HG03565 (cell line): ENCODE data around the gene ARF4.

Source experiments
- ATAC-seq: cut with Tn5 transposase; IDR thresholded peaks from one replicate; pipeline ENCODE4 v1.9.1; 2021; ENCODE audit warnings: mild to moderate bottlenecking, moderate library complexity; ENCODE audit not compliant: unreplicated experiment

Gene ARF4

DNA sequence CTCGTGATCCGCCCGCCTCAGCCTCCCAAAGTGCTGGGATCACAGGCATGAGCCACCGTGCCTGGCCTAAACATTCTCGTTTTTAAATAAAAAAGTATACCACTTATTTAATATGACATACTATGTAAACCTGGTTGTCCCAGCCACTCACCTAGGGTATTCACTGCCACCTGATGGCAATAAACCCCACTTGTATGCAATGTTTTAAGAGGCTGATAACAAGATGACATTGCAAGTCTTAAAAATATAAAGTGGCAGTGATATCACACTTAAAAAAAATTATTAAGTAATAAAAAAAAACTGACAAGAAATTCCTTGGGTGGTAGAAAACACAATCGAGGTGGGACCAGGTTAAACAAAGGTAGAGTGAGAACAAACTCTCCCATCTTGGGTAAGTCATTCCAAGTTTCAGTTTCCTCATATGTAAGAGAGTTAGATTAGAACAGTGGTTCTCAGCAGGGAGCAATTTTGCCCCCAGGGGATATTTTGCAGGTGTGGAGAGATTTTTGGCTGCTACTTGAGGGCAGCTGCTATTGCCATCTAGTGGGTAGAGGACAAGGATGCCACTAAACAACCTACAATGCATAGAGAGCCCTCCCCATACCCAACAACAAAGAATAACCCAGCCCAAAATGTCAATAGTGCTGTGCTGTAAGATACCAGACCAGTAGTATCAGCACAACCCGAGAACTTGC lies 14.5 kb downstream of the ARF4 start:
- ATAC-seq: no peak

DNA sequence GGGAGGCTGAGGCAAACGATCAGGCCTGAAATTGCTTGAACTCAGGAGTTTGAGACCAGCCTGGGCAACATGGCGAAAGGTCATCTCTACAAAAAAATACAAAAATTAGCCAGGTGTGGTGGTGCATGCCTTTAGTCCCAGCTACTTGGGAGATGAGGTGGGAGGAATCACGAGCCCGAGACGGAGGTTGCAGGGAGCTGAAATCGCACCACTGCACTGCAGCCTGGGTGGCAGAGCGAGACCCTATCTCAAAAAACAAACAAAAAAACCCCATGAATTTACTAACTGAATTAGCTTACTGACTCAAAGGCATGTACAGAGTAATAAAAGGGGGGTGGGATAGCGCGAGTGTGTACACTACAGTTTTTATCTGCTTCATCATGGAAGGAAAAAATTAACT lies 19.3 kb downstream of the ARF4 start:
- no peak for ATAC-seq

DNA sequence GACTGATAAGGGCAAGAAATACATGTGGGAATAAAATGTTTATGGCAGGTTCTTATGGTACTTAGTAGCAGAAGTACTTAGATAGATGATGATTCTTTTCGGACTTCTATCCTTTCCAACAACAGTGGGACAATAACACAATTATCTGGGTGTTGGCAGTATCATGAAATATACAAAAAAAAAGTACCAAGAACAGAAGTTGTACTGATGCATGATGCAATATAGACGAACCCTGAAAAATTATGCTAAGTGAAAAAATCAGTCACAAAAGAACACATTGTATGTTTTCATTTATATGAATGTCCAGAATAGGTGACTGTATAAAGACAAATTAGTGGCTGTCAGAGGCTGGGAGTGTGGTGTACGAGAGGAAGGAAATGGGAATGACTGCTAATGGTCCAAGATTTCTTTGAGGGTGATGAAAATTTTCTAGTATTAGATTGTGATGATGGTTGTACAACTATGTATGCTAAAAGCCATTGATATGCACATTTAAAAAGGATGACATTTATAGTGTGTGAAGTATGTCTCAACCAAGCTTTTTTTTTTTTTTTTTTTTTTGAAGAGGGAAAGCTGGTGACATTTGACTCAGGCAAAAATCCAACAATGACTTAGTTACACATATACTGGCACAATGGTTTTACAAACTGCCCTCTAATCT lies 21.0 kb downstream of the ARF4 start:
- ATAC-seq: no peak

DNA sequence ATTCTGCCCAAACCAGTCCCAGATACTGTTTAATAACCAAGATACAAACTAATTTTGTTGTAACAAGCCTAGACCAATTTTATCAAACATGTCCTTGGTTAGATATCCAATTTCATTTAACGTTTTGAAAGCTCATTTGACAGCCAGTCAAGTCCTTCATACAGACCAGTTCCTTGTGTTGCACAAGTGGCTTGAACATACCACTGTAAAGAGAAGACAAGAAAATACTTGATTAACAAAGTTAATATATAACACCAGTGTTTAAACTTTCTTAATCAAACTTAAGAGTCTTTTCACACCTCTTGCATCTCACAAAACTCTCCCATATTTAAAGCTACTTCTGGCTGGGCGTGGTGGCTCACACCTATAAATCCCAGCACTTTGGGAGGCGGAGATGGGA lies 25.0 kb downstream of the ARF4 start:
- ATAC-seq: no peak

DNA sequence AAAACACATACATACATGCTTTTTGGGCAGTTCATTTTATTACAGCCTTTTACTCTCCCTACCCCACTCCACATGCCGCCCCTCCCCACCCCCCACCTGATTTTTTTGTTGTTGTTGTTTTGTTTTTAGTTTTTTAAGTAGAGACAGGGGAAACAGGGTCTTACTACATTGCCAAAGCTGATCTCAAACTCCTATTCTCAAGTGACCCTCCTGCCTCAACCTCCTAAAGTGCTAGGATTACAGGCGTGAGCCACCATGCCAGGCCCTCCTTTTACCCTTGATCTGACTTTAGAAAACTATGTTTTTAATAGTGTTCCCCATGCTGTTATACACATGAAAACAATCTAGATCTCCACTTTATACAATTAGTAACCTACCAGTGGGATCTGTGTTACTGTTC lies 26.3 kb downstream of the ARF4 start:
- ATAC-seq: no peak

DNA sequence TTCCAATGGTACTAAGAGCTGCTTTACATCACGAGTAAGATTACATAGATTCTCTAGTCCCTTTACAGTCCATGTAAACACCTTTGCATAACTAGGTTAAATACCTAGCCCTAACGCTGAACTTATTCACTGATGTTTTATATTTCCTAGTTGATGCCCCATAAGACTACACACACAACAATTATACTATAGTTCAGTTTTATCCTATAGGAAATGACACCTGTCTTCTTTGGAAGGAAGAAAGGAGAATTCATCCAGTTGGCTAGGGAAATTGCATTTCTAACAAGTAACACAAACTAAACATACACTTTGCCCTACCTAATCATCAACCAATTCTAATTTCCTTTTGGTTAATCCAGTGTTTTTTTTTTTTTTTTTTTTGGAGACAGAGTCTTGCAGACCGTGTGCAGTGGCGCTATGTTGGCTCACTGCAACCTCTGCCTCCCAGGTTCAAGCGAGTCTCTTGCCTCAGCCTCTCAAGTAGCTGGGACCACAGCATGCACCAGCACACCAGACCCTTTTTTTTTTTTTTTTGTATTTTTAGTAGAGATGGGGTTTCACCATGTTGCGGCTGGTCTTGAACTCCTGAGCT lies 27.2 kb downstream of the ARF4 start:
- no peak for ATAC-seq

DNA sequence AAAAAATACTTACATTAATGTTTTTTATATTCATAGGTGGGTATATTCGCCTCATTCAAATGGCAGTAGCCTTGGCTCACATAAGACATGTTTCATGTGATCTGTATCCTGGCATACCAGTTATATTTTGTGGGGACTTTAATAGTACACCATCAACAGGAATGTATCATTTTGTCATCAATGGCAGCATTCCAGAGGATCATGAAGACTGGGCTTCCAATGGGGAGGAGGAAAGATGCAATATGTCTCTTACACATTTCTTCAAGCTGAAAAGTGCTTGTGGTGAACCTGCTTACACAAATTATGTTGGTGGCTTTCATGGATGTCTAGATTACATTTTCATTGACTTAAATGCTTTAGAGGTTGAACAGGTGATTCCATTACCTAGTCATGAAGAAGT lies 37.6 kb downstream of the ARF4 start:
- no peak for ATAC-seq

DNA sequence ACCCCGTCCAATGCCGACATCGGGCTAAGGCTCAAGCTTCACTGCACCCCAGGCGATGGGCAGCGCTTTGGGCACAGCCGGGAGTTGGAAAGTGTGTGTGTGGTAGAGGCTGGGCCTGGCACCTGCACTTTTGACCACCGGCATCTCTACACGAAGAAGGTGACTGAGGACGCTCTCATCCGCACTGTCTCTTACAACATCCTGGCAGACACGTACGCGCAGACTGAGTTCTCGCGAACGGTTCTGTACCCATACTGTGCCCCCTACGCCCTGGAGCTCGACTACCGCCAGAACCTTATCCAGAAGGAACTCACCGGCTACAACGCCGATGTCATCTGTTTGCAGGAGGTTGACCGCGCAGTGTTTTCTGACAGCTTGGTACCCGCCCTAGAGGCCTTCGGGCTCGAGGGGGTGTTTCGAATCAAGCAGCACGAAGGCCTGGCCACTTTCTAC lies 40.0 kb downstream of the ARF4 start:
- ATAC-seq: no peak

DNA sequence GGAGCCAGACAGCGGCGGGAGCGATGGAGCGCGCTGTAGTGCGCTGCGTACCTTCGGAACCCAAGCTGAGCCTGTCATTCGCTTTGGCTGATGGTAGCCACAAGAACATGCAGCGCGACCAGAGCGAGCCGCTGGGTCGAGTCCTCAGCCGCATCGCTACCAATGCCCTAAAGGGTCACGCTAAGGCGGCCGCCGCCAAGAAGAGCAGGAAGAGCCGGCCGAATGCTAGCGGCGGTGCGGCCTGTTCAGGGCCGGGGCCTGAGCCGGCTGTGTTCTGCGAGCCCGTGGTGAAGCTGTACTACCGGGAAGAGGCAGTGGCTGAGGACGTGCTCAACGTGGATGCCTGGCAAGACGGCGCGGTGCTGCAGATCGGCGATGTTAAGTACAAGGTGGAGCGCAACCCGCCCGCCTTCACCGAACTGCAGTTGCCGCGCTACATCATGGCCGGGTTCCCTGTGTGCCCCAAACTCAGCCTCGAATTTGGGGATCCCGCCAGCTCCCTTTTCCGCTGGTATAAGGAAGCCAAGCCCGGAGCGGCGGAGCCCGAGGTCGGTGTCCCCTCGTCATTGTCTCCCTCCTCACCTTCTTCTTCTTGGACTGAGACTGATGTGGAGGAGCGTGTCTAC lies 40.6 kb downstream of the ARF4 start:
- ATAC-seq: peak; percentile 23

DNA sequence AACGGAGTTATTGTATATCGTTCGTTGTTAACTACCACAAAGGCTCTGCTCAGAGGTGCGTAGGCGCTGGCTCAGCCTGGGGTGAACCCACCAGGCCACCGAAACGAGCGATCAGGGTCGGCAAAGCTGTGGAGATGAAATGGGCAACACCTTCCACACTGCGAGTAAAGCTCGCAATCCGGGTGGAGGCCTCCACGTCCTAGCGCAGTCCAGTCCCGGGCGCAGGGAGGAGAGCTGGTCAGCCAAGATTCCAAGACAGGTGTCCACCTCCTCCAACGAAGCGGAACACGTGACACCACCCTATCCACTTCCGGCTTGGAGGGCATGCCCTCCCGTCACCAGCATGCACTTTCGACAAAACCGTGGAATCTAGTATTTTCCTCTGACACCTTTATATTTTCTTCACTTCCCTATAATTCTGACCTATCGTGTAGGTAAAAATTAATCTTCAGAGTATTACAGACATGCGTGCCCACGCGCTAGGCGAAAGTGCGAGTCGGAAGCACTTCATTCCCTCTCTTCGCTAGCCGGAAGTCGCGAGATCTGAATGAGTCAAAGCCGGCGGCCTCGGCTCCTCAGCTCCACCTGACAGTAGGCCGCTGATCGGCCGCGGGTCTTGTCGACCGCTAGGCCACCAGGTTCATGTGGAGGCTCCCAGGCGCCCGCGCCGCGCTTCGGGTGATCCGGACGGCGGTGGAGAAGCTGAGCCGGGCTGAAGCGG lies 41.2 kb downstream of the ARF4 start, which contains the start of gene PDE12:
PDE12 (plus strand) TSS at position 537 of the 721 bp plus-strand sequence; CDS start at position 643, 106 bp downstream.
- ATAC-seq: peak; percentile 70

DNA sequence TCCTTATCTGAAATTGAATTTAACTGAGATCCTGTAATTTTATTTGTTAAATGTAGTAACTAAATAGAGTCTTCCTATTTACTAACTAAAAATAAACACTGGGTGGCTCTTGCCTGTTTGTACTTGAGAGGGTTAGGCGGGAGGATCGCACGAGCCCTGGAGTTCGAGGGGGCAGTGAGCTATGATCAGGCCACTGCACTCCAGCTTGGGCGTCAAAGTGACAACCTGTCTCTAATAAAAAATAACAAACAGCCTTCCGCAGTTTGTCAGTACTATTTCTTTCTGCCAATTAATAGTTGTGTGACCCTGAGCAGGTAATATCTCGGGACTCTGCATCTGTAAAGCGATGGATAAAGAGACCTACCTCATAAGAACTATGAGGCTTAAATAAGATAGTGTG lies 41.8 kb downstream of the ARF4 start:
- ATAC-seq: no peak

DNA sequence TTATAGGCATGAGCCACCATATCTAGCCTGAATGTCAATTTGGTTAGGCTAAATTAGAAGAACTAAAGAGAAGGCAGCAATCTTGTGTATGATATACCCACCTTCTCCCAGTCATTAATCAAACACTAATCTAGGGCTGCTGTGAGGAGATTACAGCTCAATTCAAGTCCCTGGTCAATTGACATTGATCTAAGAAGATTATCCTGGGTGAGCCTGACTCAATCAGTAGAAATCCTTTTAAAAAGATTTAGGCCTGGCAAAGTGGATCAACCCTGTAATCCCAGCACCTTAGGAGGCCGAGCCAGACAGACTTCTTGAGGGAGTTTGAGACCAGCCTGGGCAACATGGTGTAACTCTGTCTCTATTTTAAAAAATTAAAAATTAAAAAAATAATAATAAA lies 50.5 kb downstream of the ARF4 start:
- no peak for ATAC-seq

DNA sequence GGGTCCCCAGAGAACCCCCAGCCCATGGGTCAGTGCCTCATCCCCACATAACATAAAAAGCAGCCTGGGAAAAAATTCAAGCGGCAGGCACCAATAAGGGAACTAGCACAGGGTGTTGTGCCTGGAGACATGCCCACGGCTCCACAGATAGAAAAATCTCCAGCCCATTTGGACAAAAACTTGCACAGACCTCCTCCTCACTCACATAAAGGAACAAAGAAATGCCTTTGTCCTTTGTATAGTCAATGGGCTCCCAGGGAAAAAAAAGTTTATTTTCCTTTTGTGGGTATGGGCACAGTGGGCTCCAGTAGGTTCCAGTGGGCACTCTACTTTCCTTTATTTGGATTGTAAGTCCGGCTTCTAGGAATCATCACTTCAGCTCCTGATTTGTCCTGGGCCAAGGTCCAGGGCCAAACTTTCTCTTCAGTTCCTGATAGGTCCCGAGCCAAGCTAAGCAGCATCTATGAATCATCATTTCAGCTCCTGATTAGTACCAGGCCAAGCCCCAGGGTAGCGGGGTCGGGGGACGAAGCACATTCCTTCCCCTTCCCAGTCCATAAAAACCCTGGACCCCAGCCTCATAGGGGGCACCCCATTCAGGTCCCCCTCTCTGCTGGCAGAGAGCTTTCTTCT lies 51.4 kb downstream of the ARF4 start:
- ATAC-seq: no peak

DNA sequence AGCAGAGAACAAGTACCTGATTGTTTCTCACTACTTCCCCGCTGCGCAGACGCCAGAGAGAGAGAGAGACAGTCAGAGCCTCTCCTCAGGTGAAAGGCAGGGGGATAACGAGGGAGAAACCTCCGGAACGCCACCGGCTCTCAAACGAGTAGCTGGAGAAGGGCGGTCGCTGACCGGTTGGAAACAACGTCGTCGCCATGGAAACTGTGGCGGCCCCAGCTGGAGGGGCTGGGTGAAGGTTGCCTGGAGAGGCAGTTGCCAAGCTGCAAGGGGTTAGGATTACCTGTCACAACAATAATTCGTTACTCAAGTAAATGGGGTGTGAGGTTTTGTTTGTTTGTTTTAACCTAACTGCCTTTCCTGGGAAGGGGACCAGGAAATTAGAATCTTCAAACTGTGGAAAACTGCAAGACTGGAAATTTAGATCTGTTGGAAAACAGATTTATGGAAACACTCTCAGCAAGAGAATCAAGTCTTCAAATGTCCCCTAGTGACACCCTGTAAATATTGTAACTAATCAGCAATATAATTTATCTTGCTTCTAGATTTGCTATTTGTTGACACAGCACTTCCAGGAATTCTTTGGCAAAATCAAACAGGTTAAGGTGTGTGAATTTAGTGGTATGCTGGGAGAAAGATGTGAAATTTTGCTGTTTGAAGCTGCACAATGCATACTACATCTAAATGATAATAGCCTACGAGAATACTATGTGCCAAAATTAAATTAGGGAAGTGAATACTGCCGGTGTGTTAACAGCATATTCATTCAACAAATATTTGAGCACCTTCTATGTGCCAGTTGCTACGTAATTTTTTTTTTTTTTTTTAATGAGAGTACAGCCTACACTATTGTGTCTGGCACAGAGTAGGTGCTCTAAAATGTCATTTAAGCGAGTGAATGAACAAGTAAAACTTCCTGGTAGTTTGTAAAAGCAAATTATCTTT lies 52.7 kb downstream of the ARF4 start, which contains the start of gene DNAH12:
DNAH12 (minus strand) TSS at position 164 of the 945 bp plus-strand sequence. CDS start 1,474 bp downstream, outside the sequence.
- ATAC-seq: no peak

DNA sequence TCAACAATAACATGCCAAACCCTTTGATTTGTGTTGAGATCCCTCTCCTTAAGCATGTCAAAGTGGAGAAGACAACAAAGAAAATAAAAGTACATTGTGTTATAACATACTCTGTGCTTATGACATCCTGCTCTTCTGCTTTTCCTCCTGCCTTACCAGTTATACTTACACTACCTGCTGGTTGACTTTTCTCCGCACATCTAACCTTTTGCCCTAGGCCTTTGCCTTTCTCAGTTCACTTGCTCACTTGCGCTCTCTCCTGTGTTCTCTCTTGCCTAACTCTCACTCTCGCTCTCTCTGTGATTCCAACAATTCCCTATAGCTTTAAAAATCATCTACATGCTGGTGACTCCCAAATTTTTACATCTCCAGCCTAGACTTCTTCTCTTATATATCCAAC lies 58.7 kb downstream of the ARF4 start:
- no peak for ATAC-seq

DNA sequence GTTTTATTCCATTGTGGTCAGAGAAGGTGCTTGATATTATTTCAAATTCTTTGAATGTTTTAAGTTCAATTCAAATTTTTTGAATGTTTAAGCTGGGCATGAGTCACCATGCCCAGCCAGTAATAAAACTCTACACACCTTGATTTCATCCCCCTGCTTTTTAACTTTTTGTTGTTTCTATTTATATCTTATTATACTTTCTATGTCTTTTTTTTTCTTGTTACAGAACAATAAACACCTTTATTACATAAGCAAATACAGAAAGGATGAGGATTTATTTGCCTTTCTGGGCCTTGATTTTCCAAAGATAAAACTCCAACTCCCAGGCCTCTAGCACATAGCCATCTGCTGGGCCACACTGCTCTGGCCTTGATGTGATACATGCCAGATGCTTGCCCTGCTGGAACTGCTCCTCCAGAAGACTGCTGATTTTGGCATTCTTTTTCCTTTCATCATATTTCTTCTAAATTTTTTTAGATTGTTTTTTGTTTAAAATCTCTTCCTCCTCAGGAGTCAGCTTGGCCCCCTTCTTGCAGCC lies 67.0 kb downstream of the ARF4 start:
- ATAC-seq: no peak
